Measurements from ENCODE around the gene KRTAP2-4. TPM values are rescaled to one million over a fixed set of nuclear protein-coding genes. Genes with fewer than 3 reads are reported as not detected.
"Not testable (repeated sequence)": the region's sequence is repeated elsewhere in the genome, so short reads cannot be mapped to it uniquely, and the experiment has no call there.

Gene KRTAP2-4
- total RNA-seq, 1 experiment from 2014 or later, result not detected

DNA sequence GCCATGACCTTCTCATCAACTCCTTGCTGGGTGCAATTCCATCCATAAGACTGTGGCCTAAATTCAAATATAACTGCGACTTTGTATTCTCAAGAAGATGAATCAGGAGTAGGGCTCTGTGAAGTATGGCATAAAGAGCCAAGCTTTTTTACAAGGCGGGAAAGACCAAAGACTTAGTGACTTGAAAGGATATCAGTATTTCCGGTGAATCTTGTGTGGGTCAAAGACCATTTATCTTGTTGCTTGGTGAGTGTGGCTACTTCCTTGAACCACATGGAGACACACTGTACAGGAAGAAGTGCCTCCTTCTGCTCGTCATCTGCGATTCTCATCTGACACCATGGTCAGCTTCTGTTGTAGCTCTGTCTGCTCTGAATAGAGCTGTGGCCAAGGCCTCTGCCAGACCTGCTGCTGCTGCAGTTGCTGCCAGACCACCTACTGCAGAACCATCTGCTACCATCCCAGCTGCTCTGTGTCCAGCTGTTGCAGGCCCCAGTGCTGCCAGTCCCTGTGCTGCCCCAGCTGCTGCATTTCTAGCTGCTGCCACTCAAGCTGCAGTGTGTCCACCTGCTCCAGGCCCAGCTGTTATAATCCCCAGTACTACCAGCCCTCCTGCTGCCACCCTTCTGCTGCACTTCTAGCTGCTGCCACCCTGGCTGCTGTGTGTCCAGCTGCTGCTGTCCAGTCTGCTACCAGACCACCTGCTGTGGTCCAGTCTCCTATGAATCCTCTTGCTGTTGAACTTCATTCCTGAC, 6.1 kb upstream of the KRTAP2-4 start:
- DNase-seq (ENCODE audit: low spot score), result no peak

- no peak for DNase-seq (ENCODE audit: low spot score)
These were observed 3.4 kb upstream of the KRTAP2-4 start for GRCh38 chr17:41069031-41069430.

GRCh38 chr17:41067281-41067680, 1.6 kb upstream of the KRTAP2-4 start:
- no peak for DNase-seq (ENCODE audit: low spot score)

DNA sequence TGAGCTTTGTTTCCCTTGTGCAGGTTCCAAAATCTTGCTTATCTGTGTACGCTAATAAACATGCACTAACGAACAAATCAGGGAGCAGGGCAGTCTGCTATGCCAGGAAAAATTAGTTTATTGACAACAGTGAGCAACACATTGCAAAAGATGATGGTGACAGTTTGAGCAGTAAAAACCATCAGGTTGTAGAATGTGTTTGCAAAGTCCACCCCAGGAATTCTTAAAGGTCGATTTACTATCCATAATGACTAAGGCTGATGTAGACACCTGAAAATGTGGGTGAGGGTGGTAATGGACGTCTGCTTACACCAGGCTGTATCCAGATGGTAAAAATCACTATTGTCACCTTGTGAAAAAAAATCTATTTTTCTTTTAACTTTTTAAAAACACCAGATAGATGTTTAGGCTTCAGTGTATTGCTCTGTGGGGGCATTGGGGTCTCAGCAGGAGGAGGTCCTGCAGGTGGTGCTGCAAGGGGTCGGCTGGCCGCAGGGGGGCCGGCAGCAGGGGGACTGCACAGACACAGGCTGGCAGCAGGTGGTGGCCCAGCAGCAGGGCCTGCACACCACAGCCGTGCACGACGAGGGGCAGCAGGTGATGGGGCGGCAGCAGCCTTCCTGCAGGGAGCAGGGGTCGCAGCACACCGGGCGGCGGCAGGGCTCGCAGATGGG, 526 bp downstream of the KRTAP2-4 start:
- not testable (repeated sequence) for DNase-seq (ENCODE audit: low spot score)

DNA sequence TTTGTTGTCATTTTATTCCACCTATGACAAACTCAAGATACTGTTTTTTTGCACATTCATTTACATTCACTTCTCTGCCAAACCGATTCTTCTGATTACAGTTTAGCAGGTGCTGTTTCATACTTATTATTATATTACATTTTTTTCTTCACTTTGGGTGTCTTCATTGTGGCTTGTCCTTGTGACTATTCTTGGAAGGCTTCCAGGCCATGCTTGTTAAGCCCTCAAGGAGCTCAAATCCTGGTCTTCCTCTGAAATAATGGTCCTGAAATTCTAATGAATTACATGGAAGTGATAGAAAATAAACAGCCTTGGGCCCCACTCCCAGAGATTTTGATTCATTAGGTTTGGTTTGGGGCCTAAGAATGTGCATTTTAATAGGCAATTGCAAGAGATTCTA, 1.4 kb downstream of the KRTAP2-4 start:
- no peak for DNase-seq (ENCODE audit: low spot score)

GRCh38 chr17:41063449-41063848, 2.2 kb downstream of the KRTAP2-4 start:
- no peak for DNase-seq (ENCODE audit: low spot score)

GRCh38 chr17:41061964-41062363, 3.7 kb downstream of the KRTAP2-4 start:
- peak; percentile 56 for DNase-seq (ENCODE audit: low spot score)

DNA sequence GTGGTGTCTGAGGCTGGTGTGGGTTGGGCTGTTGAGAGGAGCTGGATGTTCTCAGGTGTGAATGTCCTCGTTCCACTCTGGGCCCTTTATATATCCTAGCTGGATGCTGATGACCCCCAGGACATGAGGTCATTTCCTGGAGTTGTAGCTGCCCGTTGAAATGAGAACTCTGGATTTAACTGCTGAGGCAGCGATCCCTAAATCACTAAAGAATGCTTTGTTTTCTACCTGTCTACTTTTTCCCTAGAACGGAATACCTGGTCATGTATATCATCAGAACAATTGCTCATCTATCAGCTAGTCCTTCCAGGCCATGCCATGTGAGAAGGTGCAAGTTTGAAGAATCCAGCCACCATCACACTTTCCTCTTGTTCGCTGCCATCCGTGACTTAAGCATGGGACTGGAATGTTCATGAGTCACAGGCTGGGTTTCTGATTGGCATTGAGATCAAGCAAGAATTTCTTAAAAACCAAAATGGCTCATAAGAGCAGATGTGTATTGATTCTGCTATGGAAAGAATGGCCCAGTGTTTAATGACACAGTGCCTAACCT, 5.6 kb downstream of the KRTAP2-4 start, which contains the start of gene KRTAP2-3:
Gene KRTAP2-3, minus strand, starts transcription at position 63 of the 553 bp plus-strand sequence. CDS start 64 bp downstream, outside the sequence.
- DNase-seq (ENCODE audit: low spot score), result peak; percentile 79

GRCh38 chr17:41059276-41060051, 6.2 kb downstream of the KRTAP2-4 start:
- peak; percentile 23 for DNase-seq (ENCODE audit: low spot score)

GRCh38 chr17:41058741-41059140, 6.9 kb downstream of the KRTAP2-4 start:
- DNase-seq (ENCODE audit: low spot score), result no peak

GRCh38 chr17:41057547-41057946, 8.1 kb downstream of the KRTAP2-4 start:
- DNase-seq (ENCODE audit: low spot score), result no peak

- not testable (repeated sequence) for DNase-seq (ENCODE audit: low spot score)
These were observed 10.5 kb downstream of the KRTAP2-4 start, which contains the start of gene KRTAP2-2 for GRCh38 chr17:41055130-41055529. TSS of gene KRTAP2-2 (minus strand) at chr17:41055230. CDS start at chr17:41055211, 19 bp downstream.

- not testable (repeated sequence) for DNase-seq (ENCODE audit: low spot score)
These were observed 11.1 kb downstream of the KRTAP2-4 start for GRCh38 chr17:41054556-41054955.

GRCh38 chr17:41054025-41054424, 11.7 kb downstream of the KRTAP2-4 start:
- DNase-seq (ENCODE audit: low spot score), result no peak

GRCh38 chr17:41052566-41052965, 13.1 kb downstream of the KRTAP2-4 start:
- no peak for DNase-seq (ENCODE audit: low spot score)

DNA sequence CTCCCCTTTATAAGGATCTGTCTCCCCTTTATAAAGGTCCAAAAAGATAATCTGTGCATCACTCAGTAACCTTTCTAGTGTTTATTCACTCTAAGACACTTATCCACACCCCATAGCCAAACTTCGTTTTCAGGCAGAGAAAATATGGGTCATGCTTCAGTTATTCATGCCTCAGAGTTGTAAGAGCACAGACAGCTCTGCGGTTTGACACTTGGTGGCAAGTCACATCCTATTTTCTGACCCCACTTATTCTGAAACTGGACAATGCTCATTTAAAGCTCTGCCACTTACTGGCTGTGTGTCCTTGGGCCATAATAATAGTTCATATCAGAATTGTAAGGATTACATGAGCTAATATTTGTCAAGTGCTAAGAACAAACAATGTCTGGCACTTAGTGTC, 16.6 kb downstream of the KRTAP2-4 start:
- no peak for DNase-seq (ENCODE audit: low spot score)

- no peak for DNase-seq (ENCODE audit: low spot score)
These were observed 17.2 kb downstream of the KRTAP2-4 start for GRCh38 chr17:41048441-41048840.

- DNase-seq (ENCODE audit: low spot score), result not testable (repeated sequence)
These were observed 18.8 kb downstream of the KRTAP2-4 start, which contains the start of gene KRTAP2-1 for GRCh38 chr17:41046735-41047465. TSS of gene KRTAP2-1 (minus strand) at chr17:41047316. CDS start at chr17:41047267, 49 bp downstream.

DNA sequence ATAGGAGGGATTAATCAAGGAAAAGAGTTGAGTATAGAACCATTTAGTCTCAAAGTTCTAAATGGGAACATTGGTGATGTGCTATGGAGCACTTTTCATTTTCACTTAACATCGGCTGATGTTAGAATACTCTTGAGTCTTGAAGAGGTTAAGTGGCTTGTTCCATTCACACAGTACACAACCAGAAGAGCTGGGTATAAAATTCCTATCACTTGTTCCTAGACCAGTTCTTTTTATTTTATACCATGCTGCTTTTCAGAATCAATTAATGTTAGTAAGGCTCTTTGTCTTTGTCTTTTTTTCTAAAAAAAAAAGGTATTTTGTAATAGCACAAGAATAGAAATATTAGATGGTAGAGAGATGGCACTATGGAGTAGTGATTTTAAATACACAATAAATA, 22.7 kb downstream of the KRTAP2-4 start:
- no peak for DNase-seq (ENCODE audit: low spot score)

GRCh38 chr17:41040783-41041571, 24.7 kb downstream of the KRTAP2-4 start, which contains the start of gene KRTAP1-1:
TSS of gene KRTAP1-1 (minus strand) at chr17:41041450. CDS start at chr17:41041397, 53 bp downstream.
- not testable (repeated sequence) for DNase-seq (ENCODE audit: low spot score)
